SH-SY5Y (cell line): ENCODE results near the gene ACOXL.

Source experiments
- GATA2 ChIP-seq: IDR thresholded peaks from 2 replicates; pipeline ENCODE4 v1.6.1; 2011; ENCODE audit warnings: mild to moderate bottlenecking, low read depth, low read length
- GATA3 ChIP-seq: IDR thresholded peaks from 2 replicates; pipeline ENCODE4 v1.6.1; 2011; ENCODE audit warnings: low read depth, mild to moderate bottlenecking, low read length, moderate library complexity

DNA sequence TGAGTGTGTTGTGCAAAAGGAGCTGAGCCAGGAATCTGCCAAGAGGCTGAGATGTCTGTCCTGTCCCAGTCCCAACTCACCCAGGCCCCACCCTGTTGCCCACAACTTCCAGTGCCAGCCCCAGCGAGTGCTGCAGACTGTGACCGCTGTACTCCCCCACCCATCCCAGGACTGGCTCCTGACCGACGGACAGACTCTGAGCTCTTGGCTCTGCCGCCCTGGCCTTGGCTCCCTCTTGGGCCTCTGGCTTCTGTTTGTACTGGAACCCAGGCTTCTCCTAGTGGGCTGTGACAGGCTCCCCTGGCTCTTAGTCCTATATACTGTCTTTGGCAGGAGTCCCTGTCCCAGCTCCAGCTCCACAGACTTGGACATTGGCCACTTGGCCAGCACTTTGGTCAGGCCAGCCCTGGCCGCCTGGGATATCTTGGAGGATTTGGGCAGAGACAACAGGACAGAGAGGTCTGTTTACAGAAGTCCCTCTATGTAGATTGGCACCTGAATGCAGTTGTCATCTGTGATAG lies 41.1 kb downstream of the ACOXL start:
- no peak for TF ChIP-seq GATA3
- no peak for TF ChIP-seq GATA2
